ENCODE results near the gene ZMIZ1. TPM values are rescaled to one million over a fixed set of nuclear protein-coding genes. Genes with fewer than 3 reads are reported as not detected.

ZMIZ1 gene
- total and polyA plus RNA-seq, 2 donors: 30.2 to 54.6 TPM

DNA sequence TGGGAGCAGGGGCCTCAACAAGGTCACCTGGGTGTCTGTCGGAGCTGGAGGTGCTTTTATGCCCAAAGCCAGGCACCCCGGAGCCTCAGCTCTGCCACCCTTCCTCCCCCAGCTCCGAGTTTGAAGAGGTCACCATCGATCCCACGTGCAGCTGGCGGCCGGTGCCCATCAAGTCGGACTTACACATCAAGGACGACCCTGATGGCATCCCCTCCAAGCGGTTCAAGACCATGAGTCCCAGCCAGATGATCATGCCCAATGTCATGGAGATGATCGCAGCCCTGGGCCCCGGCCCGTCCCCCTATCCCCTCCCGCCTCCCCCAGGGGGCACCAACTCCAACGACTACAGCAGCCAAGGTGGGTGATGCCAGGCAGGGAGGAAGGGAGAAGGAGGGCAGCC lies 237.2 kb downstream of the ZMIZ1 start:
- Histone ChIP-seq H3K36me3 (ENCODE audit: insufficient read depth) (peaks cover 9% of the 10 kb centered on the region), H3K27ac (ENCODE audit: low read depth) (no peak overlapping the region), H3K4me1 (ENCODE audit: insufficient read depth) (no peaks in the 10 kb centered on the region), H3K4me3 (ENCODE audit: low read depth, low read length) (no peak overlapping the region)
- no peak for DNase-seq (ENCODE audit: extremely low spot score)
- WGBS: 90% methylated on average over 15 of the region's 15 CpGs

DNA sequence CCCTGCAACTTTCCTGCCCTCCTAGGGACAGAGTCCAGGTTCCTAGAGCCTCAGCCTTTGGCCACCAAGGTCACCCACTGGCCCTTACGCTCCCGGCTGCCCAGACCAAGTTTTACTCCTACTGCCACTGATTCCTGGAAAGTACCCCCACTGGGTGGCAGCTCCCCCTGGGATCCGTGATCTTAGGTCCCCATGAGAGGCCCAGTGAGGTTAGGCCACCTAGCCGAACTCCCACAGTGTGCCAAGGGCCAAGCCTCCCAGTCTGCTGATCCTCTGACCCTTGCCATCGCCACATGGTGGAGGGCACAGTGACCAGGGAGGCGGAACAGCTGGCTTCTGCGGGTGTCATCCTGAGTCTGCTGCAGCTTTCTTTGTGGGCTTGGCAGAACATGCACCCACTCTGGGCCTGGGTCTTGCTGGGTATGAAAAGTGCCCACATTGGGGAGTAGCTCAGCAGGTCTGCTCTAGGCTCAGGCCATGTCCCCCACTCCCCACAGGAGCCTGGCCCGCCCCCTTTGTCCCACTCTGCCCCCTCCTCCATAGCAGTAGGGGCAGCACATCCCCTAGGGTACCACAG lies 238.0 kb downstream of the ZMIZ1 start:
- no peaks in the 10 kb centered on the region for H3K4me1 ChIP-seq (ENCODE audit: insufficient read depth)
- H3K36me3 ChIP-seq (ENCODE audit: insufficient read depth): peaks cover 4% of the 10 kb centered on the region
- 93% methylated on average over 8 of the region's 8 CpGs for WGBS
- no peak overlapping the region for H3K27ac ChIP-seq (ENCODE audit: low read depth)
- no peak overlapping the region for H3K4me3 ChIP-seq (ENCODE audit: low read depth, low read length)
- no peak for DNase-seq (ENCODE audit: extremely low spot score)

DNA sequence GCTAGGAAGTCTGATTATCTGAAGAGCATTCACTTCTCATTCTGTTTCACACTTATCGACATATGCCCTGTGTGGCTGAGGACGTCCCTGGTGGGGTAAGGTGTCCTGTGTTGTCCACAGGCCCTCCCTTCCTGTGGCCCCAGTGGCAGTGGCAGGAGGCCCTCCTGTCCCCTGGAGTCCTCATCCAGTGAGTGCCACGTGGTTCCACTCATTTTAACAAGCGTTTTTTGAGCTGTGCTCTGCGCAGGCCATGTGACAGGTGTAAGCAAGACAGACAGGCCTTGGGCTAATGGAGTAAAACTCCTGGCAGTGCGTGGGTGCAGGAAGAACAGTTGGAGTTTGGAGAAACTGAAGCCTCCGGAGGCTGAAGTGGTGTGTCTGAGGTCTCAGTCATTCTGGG lies 239.2 kb downstream of the ZMIZ1 start:
- WGBS: 73% methylated on average over 7 of the region's 7 CpGs
- Histone ChIP-seq H3K36me3 (ENCODE audit: insufficient read depth) (peaks cover 2% of the 10 kb centered on the region), H3K27ac (ENCODE audit: low read depth) (no peak overlapping the region), H3K4me1 (ENCODE audit: insufficient read depth) (no peaks in the 10 kb centered on the region), H3K4me3 (ENCODE audit: low read depth, low read length) (no peak overlapping the region)
- no peak for DNase-seq (ENCODE audit: extremely low spot score)

DNA sequence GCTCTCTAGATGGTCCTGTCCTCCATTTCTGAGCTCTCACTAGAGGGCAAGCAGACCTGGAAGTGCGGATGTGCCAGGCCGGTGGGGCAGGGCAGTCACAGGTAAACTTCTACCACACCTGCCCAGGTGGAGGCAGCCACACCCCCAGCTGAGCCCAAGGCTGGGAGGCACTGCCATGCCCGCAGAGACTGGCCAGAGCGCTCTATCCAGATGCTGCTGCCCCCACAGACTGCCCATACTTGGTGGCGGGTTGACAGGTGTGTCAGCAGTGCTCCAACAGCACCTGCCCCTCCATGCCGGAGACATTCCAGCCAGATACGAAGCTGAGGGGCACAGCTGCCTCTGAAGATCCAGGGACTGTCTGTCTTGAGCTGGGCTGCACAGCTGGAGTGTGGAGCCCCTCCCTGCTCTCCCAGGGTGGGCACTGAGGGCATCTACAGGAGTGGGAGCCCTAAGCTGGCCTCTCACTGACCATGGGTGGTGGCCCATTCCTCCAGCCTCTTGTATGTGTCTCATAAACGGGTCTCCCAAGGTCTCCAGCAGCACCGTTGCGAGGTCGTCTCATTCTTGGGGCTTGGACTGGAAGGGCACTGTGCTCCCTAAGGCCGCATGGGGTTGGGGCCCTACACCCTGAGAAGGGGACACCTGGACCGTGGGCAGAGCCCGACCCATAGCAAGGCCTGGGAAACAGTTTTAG lies 240.4 kb downstream of the ZMIZ1 start:
- no peaks in the 10 kb centered on the region for H3K4me1 ChIP-seq (ENCODE audit: insufficient read depth)
- no peak for DNase-seq (ENCODE audit: extremely low spot score)
- H3K27ac ChIP-seq (ENCODE audit: low read depth): no peak overlapping the region
- peaks cover 2% of the 10 kb centered on the region for H3K36me3 ChIP-seq (ENCODE audit: insufficient read depth)
- 78% methylated on average over 14 of the region's 14 CpGs for WGBS
- H3K4me3 ChIP-seq (ENCODE audit: low read depth, low read length): no peak overlapping the region

DNA sequence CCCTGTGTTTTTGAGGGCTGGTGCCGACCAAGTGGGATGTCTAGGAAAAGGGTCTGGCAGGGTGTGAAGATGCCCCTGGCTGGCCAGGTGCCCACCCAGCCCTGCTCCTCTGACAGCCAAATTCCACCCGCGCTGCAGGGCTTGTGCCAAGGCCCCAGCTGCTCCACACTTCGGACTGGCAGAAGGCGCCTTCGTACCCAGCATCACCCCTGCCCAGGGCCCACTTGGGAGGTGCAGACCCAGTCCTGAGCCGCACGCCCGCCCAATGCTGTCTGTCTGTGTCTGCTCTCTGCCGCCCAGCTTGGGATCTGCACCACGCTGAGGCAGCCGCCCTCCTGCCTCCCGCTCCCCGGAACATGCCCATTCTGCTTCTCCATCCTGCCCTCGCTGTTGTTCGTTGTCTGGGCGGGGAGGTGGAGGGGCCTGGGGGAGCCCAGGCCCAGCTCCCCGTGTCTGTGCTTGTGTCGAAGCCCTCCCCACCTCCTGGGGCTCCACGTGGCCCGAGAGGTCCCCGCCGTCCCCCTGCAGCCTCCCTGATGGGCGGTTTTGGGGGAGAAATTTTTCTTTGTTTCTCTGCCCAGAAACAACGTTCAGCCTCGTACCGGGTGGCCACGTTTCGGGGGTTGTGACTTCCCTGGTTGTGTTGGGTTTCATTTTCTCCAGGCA lies 241.6 kb downstream of the ZMIZ1 start:
- Histone ChIP-seq H3K4me1 (ENCODE audit: insufficient read depth) (no peaks in the 10 kb centered on the region), H3K36me3 (ENCODE audit: insufficient read depth) (peaks cover 2% of the 10 kb centered on the region), H3K27ac (ENCODE audit: low read depth) (no peak overlapping the region), H3K4me3 (ENCODE audit: low read depth, low read length) (no peak overlapping the region)
- DNase-seq (ENCODE audit: extremely low spot score): no peak
- 83% methylated on average over 29 of the region's 29 CpGs for WGBS

DNA sequence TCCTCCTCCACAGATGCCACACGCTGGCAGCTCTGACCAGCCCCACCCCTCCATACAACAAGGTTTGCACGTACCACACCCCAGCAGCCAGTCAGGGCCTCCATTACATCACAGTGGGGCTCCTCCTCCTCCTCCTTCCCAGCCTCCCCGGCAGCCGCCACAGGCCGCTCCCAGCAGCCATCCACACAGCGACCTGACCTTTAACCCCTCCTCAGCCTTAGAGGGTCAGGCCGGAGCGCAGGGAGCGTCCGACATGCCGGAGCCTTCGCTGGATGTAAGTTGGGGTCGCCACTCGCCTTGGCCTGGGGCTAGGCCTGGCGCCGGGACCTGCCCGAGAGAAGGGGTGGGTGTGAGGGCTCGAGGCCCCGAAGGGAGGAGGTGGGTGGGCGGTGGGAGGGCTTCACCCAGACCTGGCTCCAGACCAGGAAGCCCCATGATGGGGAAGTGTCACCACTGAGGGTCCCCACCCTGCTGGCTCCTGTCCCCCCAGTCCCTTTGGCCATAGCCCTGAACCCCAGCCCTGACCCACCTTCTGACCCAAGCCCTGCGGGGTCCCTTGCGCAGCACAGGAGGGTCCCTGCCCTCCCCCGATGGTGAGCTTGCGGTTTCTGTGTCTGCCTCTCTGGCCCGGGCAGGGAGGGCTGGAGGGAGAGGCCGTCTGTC lies 242.3 kb downstream of the ZMIZ1 start:
- Histone ChIP-seq H3K4me1 (ENCODE audit: insufficient read depth) (no peaks in the 10 kb centered on the region), H3K27ac (ENCODE audit: low read depth) (no peak overlapping the region), H3K36me3 (ENCODE audit: insufficient read depth) (peaks cover 2% of the 10 kb centered on the region), H3K4me3 (ENCODE audit: low read depth, low read length) (no peak overlapping the region)
- DNase-seq (ENCODE audit: extremely low spot score): no peak
- whole genome bisulfite sequencing: 80% methylated on average over 26 of the region's 26 CpGs

DNA sequence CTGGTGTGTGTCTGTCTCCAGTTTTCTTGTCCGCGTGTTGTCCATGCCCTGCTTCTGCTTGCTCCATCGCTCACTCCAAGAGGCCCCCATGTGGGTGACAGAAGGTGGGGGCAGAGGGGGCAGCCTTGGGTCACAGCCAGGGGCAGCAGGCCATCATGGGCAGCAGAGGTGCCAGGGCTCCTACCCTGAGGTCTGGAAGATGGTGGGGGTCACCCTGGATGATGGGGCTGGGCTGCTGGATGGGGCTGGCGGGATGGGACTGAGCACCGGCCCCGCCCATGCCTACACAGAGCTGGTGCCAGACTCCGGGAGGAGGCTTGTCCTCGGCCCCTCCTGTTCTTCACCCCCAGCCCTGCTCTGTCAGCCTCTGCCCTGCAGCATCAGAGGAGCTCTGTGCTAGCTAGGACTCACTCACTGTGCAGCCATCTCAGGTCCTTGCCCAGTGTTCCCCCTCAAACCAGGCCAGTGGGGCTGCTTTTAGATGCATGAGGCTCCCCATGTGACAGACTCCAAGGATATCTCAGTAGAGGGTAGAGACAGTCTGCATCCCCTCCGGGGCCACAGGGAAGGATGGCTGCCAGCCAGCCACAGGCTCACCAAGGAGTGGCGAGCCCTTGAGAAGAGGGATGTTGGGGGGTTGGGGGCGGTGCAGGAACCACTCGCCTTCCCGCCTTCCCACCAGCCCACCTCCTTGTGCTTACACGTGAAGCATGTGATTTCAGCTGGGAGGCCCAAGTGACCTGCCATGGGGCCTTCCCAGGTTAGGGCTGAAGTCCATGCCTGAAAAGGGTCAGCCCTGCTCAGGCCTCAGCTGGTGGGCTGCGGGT lies 243.0 kb downstream of the ZMIZ1 start:
- Histone ChIP-seq H3K36me3 (ENCODE audit: insufficient read depth) (peaks cover 2% of the 10 kb centered on the region), H3K4me1 (ENCODE audit: insufficient read depth) (no peaks in the 10 kb centered on the region), H3K27ac (ENCODE audit: low read depth) (no peak overlapping the region), H3K4me3 (ENCODE audit: low read depth, low read length) (no peak overlapping the region)
- WGBS: 76% methylated on average over 15 of the region's 15 CpGs
- no peak for DNase-seq (ENCODE audit: extremely low spot score)

DNA sequence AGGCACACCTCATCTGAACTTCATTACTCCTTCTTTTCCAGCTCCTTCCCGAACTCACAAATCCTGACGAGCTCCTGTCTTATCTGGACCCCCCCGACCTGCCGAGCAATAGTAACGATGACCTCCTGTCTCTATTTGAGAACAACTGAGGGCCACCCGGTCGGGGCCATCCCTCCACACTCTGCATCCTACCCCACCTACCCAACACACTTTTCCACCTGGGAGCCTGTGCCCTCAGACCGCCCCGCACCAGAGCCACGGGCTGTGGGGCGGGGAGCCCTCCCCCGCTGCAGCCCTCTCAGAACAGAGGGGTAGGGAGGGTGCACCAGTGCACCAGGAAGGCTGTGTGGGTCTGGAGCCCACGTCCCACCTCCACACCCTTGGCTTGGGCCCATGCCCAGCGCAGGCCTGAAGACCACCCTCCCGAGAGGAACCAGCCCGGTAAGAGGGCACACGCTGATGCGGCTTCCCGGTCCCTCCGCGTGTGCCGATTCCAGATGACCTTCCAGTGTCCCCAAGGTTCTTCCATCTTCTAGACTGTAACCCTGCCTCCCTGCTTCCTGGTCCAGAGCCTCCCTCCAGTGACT lies 243.9 kb downstream of the ZMIZ1 start:
- no peak overlapping the region for H3K4me3 ChIP-seq (ENCODE audit: low read depth, low read length)
- H3K36me3 ChIP-seq (ENCODE audit: insufficient read depth): peaks cover 2% of the 10 kb centered on the region
- no peak overlapping the region for H3K27ac ChIP-seq (ENCODE audit: low read depth)
- no peaks in the 10 kb centered on the region for H3K4me1 ChIP-seq (ENCODE audit: insufficient read depth)
- WGBS: 91% methylated on average over 22 of the region's 22 CpGs
- no peak for DNase-seq (ENCODE audit: extremely low spot score)

DNA sequence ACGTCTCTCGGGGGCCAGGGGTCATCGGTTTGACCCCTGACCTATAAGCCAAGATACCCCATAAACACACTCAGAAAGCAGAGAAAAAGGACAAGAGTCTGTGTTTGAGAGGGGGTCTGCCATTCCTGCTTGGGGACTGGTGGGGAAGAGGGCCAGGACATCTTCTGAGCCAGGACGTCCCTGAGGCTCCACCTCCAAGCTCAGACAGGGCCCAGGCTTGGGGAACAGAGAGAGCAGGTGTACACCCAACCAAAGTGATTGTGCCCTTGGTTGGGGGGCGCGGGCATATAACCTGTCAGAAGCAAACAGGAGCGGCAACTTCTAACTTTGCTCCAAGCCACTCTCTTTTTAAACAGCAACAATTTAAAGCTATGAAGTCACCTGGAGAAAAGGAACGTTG lies 244.6 kb downstream of the ZMIZ1 start:
- WGBS: 72% methylated on average over 8 of the region's 8 CpGs
- Histone ChIP-seq H3K36me3 (ENCODE audit: insufficient read depth) (peaks cover 2% of the 10 kb centered on the region), H3K4me3 (ENCODE audit: low read depth, low read length) (no peak overlapping the region), H3K4me1 (ENCODE audit: insufficient read depth) (no peaks in the 10 kb centered on the region), H3K27ac (ENCODE audit: low read depth) (no peak overlapping the region)
- DNase-seq (ENCODE audit: extremely low spot score): no peak

DNA sequence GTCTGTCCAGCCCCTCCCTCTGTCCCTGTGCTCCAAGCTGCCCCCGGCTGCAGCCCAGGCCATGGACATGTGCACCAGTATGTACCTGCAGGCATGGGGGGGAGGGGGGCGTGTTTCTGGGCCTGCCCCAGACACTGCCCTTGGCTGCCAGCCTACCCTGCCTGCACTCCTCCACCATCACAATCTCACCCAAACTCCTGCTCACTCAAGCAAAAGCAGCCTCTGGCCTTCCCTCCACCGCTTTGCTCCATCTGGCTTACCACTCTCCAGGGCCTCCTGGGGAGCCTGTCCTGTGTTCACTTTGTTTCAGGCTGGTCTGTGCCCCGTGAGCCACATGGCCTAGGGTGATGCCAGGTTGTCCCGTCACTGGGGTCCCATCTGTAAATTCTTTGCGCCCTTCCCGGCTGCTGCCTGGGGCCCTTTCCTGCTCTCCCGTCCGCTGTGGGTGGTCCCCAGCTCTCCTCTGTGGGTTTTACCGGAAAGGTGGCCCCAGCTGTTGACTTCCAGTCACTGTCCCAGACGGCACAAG lies 245.2 kb downstream of the ZMIZ1 start:
- DNase-seq (ENCODE audit: extremely low spot score): no peak
- WGBS: 79% methylated on average over 11 of the region's 11 CpGs
- no peak overlapping the region for H3K4me3 ChIP-seq (ENCODE audit: low read depth, low read length)
- H3K36me3 ChIP-seq (ENCODE audit: insufficient read depth): peaks cover 2% of the 10 kb centered on the region
- no peak overlapping the region for H3K27ac ChIP-seq (ENCODE audit: low read depth)
- no peaks in the 10 kb centered on the region for H3K4me1 ChIP-seq (ENCODE audit: insufficient read depth)

DNA sequence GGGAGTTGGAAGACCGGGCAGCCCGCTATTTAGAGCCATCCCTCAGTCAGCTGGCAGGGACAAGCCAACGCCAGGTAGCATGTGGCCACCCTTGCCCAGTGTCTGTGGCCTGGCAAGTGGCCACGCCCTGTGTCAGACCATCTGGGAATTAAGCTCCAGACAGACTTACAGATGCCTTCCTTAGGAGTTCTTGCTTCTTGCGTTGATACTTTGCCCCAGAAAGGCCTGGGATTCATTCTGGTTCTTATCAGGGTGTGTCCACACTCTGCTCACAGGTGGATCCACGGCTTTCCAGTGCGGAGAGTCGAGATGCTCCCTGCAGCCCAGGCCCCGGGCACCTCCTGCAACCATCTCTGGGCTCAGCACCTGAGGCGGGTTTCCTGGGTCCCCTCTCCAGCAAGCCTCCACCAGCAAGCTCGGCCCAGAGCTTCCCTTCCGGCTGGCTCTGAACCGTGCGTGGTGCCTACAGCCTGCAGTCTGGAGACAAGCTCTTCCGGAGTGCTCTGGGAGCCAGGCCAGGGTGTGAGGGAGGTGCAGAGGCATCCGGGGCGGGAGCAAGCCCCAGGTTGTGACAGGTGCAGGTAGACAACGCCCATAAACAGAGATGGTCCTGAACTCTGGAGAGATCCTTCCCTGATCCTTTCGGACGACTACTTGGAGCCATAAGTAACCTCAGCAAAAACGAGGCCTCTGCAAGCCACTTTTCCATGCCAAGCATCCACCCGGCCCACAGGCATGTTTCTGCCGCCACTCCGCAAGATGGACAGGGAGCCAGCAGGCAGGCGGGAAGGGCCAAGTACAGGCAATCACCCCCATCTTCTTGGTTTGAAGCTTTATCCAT lies 246.2 kb downstream of the ZMIZ1 start:
- H3K36me3 ChIP-seq (ENCODE audit: insufficient read depth): peaks cover 2% of the 10 kb centered on the region
- no peak for DNase-seq (ENCODE audit: extremely low spot score)
- 79% methylated on average over 25 of the region's 25 CpGs for WGBS
- no peaks in the 10 kb centered on the region for H3K4me1 ChIP-seq (ENCODE audit: insufficient read depth)
- no peak overlapping the region for H3K4me3 ChIP-seq (ENCODE audit: low read depth, low read length)
- H3K27ac ChIP-seq (ENCODE audit: low read depth): no peak overlapping the region

DNA sequence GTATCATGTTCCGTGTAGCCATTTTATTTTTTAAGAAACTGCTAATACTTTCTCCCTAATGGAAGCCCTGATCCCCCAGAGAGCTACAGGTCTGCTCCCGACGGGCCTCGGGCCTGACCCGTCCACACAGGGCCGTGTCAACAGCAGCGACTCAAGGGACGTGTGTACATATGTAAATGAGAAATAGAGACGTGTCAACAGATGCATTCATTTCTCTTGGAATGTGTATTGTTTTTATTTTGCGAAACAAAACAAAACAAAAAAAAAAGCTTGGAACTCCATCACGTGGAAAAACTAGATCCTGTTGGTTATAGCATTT lies 246.8 kb downstream of the ZMIZ1 start:
- H3K27ac ChIP-seq (ENCODE audit: low read depth): no peak overlapping the region
- 78% methylated on average over 11 of the region's 11 CpGs for WGBS
- peaks cover 2% of the 10 kb centered on the region for H3K36me3 ChIP-seq (ENCODE audit: insufficient read depth)
- H3K4me3 ChIP-seq (ENCODE audit: low read depth, low read length): no peak overlapping the region
- no peak for DNase-seq (ENCODE audit: extremely low spot score)
- H3K4me1 ChIP-seq (ENCODE audit: insufficient read depth): no peaks in the 10 kb centered on the region
